ENCODE results near the gene SUMF1.

The SUMF1 gene

DNA sequence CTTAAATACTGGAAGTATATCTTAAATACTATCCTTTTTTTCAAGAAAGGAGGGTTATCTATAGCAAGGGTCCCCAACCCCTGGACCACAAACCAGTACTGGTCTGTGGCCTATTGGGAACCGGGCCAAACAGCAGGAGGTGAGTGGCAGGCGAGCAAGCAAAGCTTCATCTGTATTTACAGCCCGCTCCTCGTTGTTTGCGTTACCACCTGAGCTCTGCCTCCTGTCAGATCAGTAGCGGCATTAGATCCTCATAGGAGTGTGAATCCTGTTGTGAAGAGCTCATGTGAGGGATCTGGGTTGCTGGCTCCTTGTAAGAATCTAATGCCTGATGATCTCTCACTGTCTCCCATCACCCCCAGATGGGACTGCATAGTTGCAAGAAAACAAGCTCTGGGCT lies 26.1 kb downstream of the SUMF1 start:
- H3K4me3 ChIP-seq (ENCODE audit: low read depth, low read length), result no peak overlapping the region
- TF ChIP-seq, protein P1, sequence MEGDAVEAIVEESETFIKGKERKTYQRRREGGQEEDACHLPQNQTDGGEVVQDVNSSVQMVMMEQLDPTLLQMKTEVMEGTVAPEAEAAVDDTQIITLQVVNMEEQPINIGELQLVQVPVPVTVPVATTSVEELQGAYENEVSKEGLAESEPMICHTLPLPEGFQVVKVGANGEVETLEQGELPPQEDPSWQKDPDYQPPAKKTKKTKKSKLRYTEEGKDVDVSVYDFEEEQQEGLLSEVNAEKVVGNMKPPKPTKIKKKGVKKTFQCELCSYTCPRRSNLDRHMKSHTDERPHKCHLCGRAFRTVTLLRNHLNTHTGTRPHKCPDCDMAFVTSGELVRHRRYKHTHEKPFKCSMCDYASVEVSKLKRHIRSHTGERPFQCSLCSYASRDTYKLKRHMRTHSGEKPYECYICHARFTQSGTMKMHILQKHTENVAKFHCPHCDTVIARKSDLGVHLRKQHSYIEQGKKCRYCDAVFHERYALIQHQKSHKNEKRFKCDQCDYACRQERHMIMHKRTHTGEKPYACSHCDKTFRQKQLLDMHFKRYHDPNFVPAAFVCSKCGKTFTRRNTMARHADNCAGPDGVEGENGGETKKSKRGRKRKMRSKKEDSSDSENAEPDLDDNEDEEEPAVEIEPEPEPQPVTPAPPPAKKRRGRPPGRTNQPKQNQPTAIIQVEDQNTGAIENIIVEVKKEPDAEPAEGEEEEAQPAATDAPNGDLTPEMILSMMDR (IDR thresholded peaks at IDR 0.05; ENCODE audit: borderline replicate concordance, insufficient read depth, low read depth, low read length), result no peak

DNA sequence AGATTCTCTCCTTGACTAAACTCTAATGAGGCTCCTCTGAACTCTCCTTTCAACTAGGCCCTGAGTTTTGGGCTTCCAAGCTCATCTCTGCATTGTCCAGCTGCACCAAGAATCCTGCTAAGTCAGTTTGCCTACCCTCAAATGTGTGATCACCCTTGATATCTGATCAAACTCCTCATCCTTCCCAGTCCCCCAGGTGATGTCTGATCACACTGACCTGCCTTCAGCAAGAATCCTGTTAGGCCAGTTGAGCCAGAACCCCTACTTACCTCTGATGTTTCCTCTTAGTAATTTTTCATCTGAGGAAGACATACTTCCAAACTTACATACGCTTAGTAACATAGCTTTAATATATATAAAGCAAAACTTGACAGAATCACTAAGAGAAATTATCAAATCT lies 28.8 kb downstream of the SUMF1 start:
- H3K4me3 ChIP-seq (ENCODE audit: low read depth, low read length), result no peak overlapping the region
- TF ChIP-seq, protein P1 (IDR thresholded peaks at IDR 0.05; ENCODE audit: borderline replicate concordance, insufficient read depth, low read depth, low read length), result no peak

- no peak overlapping the region for H3K4me3 ChIP-seq (ENCODE audit: low read depth, low read length)
- TF ChIP-seq, protein P1 (IDR thresholded peaks at IDR 0.05; ENCODE audit: borderline replicate concordance, insufficient read depth, low read depth, low read length), result no peak
These were observed 34.8 kb downstream of the SUMF1 start for GRCh38 chr3:4432259-4432658.

DNA sequence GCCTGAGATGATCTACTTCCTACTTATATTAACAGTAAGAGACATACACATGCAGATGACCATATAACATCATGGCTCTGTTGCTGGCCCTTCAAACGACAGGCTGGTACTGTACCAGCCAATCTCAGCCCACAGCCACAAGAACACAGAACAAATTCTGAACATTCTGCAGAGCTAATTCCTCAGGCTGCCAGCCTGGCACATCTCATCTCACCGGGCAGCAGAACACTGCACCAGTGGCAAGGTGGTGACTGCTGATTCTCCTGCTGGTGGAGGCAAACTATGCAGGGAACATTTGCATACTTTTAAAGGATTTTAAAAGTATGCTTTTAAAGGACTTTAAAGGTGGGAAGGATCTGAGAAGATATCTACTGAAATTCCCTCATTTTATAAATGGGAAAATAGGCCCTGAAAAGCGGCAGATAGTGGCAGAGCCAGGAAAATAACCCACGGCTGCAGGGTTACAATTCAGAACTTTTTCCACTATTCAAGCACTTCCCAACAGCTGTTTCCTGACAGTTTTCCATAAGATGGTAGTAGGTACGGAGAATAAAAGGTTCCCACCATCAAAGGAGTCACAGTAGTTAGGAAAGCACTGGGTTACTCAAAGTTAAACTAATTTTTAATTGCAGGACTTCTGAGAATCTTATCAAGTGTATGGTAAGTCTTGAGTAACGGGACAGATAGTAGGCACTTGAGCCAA lies 37.3 kb downstream of the SUMF1 start:
- H3K4me3 ChIP-seq (ENCODE audit: low read depth, low read length), result no peak overlapping the region
- TF ChIP-seq, protein P1 (IDR thresholded peaks at IDR 0.05; ENCODE audit: borderline replicate concordance, insufficient read depth, low read depth, low read length), result no peak

GRCh38 chr3:4426782-4427344 lies 40.2 kb downstream of the SUMF1 start:
- TF ChIP-seq, protein P1 (IDR thresholded peaks at IDR 0.05; ENCODE audit: borderline replicate concordance, insufficient read depth, low read depth, low read length), result no peak
- no peak overlapping the region for H3K4me3 ChIP-seq (ENCODE audit: low read depth, low read length)

- TF ChIP-seq, protein P1 (IDR thresholded peaks at IDR 0.05; ENCODE audit: borderline replicate concordance, insufficient read depth, low read depth, low read length), result no peak
- no peak overlapping the region for H3K4me3 ChIP-seq (ENCODE audit: low read depth, low read length)
These were observed 40.7 kb downstream of the SUMF1 start for GRCh38 chr3:4426261-4426781.

DNA sequence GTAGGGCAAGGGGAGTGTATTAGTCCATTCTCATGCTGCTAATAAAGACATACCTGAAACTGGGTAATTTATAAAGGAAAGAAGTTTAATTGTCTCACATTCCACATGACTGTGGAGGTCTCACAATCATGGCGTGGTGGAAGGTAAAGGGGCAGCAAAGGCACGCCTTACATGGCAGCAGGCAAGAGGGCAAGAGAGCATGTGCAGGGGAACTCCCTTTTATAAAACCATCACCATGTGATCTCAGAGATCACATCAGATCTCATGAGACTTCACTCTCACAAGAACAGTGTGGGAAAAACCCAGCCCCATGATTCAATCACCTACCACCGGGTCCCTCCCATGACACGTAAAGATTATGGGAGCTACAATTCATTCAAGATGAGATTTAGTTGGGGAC lies 41.4 kb downstream of the SUMF1 start:
- TF ChIP-seq, protein P1 (IDR thresholded peaks at IDR 0.05; ENCODE audit: borderline replicate concordance, insufficient read depth, low read depth, low read length), result no peak

More for the DNA sequence above, 41.4 kb downstream of the SUMF1 start:
- H3K4me3 ChIP-seq (ENCODE audit: low read depth, low read length), result no peak overlapping the region
